Neural progenitor cell (in vitro differentiated cells): ENCODE results near the gene FBXL19. TPM values are rescaled to one million over a fixed set of nuclear protein-coding genes. Genes with fewer than 3 reads are reported as not detected.

ENCODE experiments used
- DNase-seq: peaks from one replicate; pipeline ENCODE4 v3.0.0-alpha.2; 2016; ENCODE audit warnings: low spot score
- H2AFZ ChIP-seq: fragments of 200-600 bp; sonication (generic); replicated peaks from 2 replicates; pipeline ENCODE4 v1.6.1; 2016; ENCODE audit warnings: antibody characterized with exemption
- H3F3A ChIP-seq: fragments of 200-600 bp; sonication (generic); 2 replicates; pipeline ENCODE4 v1.6.1; 2016; ENCODE audit warnings: antibody characterized with exemption, low read depth
- H3K27ac ChIP-seq: fragments of 200-600 bp; sonication (generic); 2 replicates; pipeline ENCODE4 v1.5.1; 2016; ENCODE audit warnings: mild to moderate bottlenecking
- H3K27me3 ChIP-seq: fragments of 200-600 bp; sonication (generic); 2 replicates; pipeline ENCODE4 v1.6.1; 2016; ENCODE audit warnings: mild to moderate bottlenecking, moderate library complexity
- H3K36me3 ChIP-seq: fragments of 200-600 bp; sonication (generic); 2 replicates; pipeline ENCODE4 v1.5.1; 2016
- H3K4me1 ChIP-seq: fragments of 200-600 bp; sonication (generic); 2 replicates; pipeline ENCODE4 v1.6.1; 2016; ENCODE audit warnings: mixed run types
- H3K4me2 ChIP-seq: fragments of 200-600 bp; sonication (generic); 2 replicates; pipeline ENCODE4 v1.6.1; 2016
- H3K4me3 ChIP-seq: fragments of 200-600 bp; sonication (generic); 2 replicates; pipeline ENCODE4 v1.5.1; 2016
- H3K79me2 ChIP-seq: fragments of 200-600 bp; sonication (generic); 2 replicates; pipeline ENCODE4 v1.6.1; 2016; ENCODE audit warnings: low read depth
- H3K9ac ChIP-seq: fragments of 200-600 bp; sonication (generic); 2 replicates; pipeline ENCODE4 v1.6.1; 2016
- H3K9me3 ChIP-seq: fragments of 200-600 bp; sonication (generic); 2 replicates; pipeline ENCODE4 v1.5.1; 2016; ENCODE audit warnings: low read depth
- H4K20me1 ChIP-seq: fragments of 200-600 bp; sonication (generic); 2 replicates; pipeline ENCODE4 v1.6.1; 2016; ENCODE audit warnings: low read depth
- H3K27ac Mint-ChIP-seq: 3 replicates; pipeline ENCODE4 v1.8.0; 2021; ENCODE audit warnings: mixed read lengths
- H3K27me3 Mint-ChIP-seq: 2 replicates; pipeline ENCODE4 v1.8.0; 2022; ENCODE audit warnings: low read depth, mild to moderate bottlenecking, inconsistent platforms, moderate library complexity, mixed read lengths; ENCODE audit not compliant: insufficient read depth
- H3K36me3 Mint-ChIP-seq: 3 replicates; pipeline ENCODE4 v1.8.0; 2021; ENCODE audit warnings: mixed read lengths
- H3K4me1 Mint-ChIP-seq: 3 replicates; pipeline ENCODE4 v1.8.0; 2021; ENCODE audit warnings: mixed read lengths
- H3K4me3 Mint-ChIP-seq: 3 replicates; pipeline ENCODE4 v1.8.0; 2021; ENCODE audit warnings: mild to moderate bottlenecking, moderate library complexity, mixed read lengths
- H3K9me3 Mint-ChIP-seq: 3 replicates; pipeline ENCODE4 v1.8.0; 2020; ENCODE audit warnings: mixed read lengths
- CTCF ChIP-seq: fragments of 200-600 bp; sonication (generic); IDR thresholded peaks from 2 replicates; pipeline ENCODE4 v1.5.1; 2017; ENCODE audit warnings: antibody characterized with exemption, mild to moderate bottlenecking
- EZH2 ChIP-seq: fragments of 200-600 bp; sonication (generic); IDR thresholded peaks from 2 replicates; pipeline ENCODE4 v1.6.1; 2017; ENCODE audit warnings: antibody characterized with exemption, mild to moderate bottlenecking, moderate library complexity
- EZH2phosphoT487 ChIP-seq: fragments of 200-600 bp; sonication (generic); IDR thresholded peaks from 2 replicates; pipeline ENCODE4 v1.6.1; 2017; ENCODE audit warnings: antibody characterized with exemption
- total RNA-seq: library from RNA; depleted of rRNA; stranded (reverse); fragments of >200 nt; gene quantifications from 2 replicates; pipeline ENCODE4 v1.2.3, GENCODE V29; 2015; ENCODE audit warnings: low replicate concordance

The FBXL19 gene
- total RNA-seq, 1 donor from 2014 or later: 9.2 TPM

DNA sequence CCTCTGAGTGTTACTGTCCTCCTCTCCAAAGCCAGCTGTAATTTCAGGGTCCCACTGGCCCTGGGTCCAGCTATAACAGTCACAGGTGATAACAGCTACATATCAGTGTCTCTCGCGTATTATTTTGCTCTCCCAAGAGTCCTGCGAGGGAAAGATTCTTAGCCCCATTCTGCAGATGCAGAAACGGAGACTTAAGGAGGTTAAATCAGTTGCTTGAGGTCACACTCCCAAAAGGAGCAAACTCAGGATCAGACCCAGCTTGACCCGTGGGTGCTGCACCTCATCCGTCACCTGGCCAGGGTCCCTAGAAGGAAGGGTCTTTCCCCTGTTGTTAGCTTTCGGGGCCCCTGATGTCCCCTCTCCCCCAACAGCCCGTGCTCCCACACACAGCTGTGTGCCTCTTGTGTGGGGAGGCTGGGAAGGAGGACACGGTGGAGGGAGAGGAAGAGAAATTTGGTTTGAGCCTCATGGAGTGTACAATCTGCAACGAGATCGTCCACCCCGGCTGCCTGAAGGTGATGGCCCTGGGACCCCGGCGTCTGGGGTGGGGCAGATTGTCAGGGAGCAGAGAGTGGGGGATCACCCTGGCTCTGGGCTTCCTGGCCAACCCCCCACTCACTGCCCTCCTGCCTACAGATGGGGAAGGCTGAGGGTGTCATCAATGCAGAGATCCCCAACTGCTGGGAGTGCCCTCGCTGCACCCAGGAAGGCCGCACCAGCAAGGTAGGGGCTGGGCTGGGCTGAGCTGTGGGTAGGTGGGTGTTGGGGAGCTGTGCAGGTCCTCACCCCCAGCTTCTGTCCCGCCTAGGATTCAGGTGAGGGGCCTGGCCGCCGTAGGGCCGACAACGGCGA lies 3.8 kb downstream of the FBXL19 start:
- peaks cover 10% of the 10 kb centered on the region for H3K27me3 Mint-ChIP-seq
- H3K27ac Mint-ChIP-seq: no peak overlapping the region
- H3K4me2 ChIP-seq: peak overlapping the region; percentile 45
- no peaks in the 10 kb centered on the region for H3K27me3 ChIP-seq
- H3K36me3 ChIP-seq: no peaks in the 10 kb centered on the region
- H3K9ac ChIP-seq: no peak overlapping the region
- no peaks in the 10 kb centered on the region for H3K4me1 ChIP-seq
- peak overlapping the region; percentile 79 for H3K4me3 Mint-ChIP-seq
- H2AFZ ChIP-seq: no peak overlapping the region
- H4K20me1 ChIP-seq: peaks cover 33% of the 10 kb centered on the region
- H3F3A ChIP-seq: peaks cover 5% of the 10 kb centered on the region
- no peak overlapping the region for H3K27ac ChIP-seq
- no peak for DNase-seq
- no peaks in the 10 kb centered on the region for H3K9me3 Mint-ChIP-seq
- peaks cover 28% of the 10 kb centered on the region for H3K79me2 ChIP-seq
- no peak overlapping the region for H3K4me3 ChIP-seq
- H3K9me3 ChIP-seq: no peaks in the 10 kb centered on the region
- TF ChIP-seq EZH2phosphoT487 (no peak), EZH2 (no peak), CTCF (no peak)
- peaks cover 21% of the 10 kb centered on the region for H3K4me1 Mint-ChIP-seq
- peaks cover 5% of the 10 kb centered on the region for H3K36me3 Mint-ChIP-seq

DNA sequence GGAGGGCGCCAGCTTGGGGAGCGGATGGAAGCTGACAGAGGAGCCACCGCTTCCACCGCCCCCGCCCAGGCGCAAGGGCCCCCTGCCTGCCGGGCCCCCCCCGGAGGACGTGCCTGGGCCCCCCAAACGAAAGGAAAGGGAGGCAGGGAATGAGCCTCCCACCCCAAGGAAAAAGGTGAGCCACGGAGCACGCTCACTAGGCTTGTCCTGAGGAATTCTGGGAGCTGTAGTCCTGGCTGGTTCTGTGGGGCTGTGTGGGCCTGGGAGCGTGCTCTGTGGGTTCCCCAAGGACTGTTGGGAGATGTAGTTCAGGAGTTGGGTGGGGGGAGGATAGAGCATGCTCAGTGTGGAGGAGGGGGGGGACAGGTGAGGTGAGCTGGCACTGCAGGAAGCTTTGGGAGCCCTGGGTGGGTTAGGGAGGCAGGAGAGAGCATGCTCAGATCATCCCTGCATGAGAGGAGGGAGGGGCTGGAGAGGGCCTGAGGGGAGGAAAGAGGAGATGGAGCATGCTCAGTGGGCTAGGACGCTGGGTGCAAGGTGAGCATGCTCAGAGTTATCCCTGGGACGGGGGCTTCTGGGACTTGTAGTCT lies 4.5 kb downstream of the FBXL19 start:
- Histone ChIP-seq H3K9me3 (no peaks in the 10 kb centered on the region), H4K20me1 (peaks cover 36% of the 10 kb centered on the region), H3F3A (peaks cover 5% of the 10 kb centered on the region), H3K27ac (no peak overlapping the region), H3K4me3 (no peak overlapping the region), H3K79me2 (peaks cover 28% of the 10 kb centered on the region), H3K36me3 (no peaks in the 10 kb centered on the region), H3K4me1 (no peaks in the 10 kb centered on the region), H3K4me2 (peak overlapping the region; percentile 45), H2AFZ (no peak overlapping the region), H3K9ac (no peak overlapping the region), H3K27me3 (no peaks in the 10 kb centered on the region)
- no peak for TF ChIP-seq EZH2
- no peak for TF ChIP-seq CTCF
- no peak for TF ChIP-seq EZH2phosphoT487
- no peak overlapping the region for H3K27ac Mint-ChIP-seq
- H3K36me3 Mint-ChIP-seq: peaks cover 10% of the 10 kb centered on the region
- no peaks in the 10 kb centered on the region for H3K9me3 Mint-ChIP-seq
- H3K4me3 Mint-ChIP-seq: peak overlapping the region; percentile 64
- H3K27me3 Mint-ChIP-seq: peaks cover 9% of the 10 kb centered on the region
- peak; percentile 81 for DNase-seq
- H3K4me1 Mint-ChIP-seq: peaks cover 21% of the 10 kb centered on the region

DNA sequence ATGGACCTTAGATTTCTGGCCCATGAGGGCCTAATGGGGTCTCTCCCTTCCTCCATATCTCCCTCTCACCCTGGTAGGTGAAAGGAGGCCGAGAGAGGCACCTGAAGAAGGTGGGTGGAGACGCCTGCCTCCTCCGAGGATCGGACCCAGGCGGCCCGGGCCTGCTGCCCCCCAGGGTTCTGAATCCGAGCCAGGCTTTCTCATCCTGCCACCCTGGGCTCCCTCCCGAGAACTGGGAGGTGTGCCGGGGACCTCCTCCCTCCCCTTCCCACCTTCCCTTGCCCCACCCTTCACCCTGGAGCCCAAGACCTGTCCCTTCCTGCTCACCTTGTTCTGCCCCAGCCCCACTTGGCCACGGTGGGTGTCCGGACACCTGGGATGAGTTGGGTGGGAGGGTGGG lies 5.0 kb downstream of the FBXL19 start:
- Mint-ChIP-seq H3K27ac (no peak overlapping the region), H3K27me3 (peaks cover 7% of the 10 kb centered on the region), H3K4me3 (no peak overlapping the region), H3K36me3 (peaks cover 10% of the 10 kb centered on the region), H3K4me1 (peaks cover 21% of the 10 kb centered on the region), H3K9me3 (no peaks in the 10 kb centered on the region)
- Histone ChIP-seq H4K20me1 (peaks cover 36% of the 10 kb centered on the region), H3K79me2 (peaks cover 28% of the 10 kb centered on the region), H3K4me1 (no peaks in the 10 kb centered on the region), H3F3A (peaks cover 5% of the 10 kb centered on the region), H3K4me2 (no peak overlapping the region), H3K4me3 (no peak overlapping the region), H3K9ac (no peak overlapping the region), H3K36me3 (no peaks in the 10 kb centered on the region), H3K9me3 (no peaks in the 10 kb centered on the region), H2AFZ (no peak overlapping the region), H3K27me3 (no peaks in the 10 kb centered on the region), H3K27ac (no peak overlapping the region)
- TF ChIP-seq CTCF: no peak
- no peak for TF ChIP-seq EZH2phosphoT487
- TF ChIP-seq EZH2: no peak
- DNase-seq: no peak
